ENCODE results near the gene RIPK3.

The RIPK3 gene

DNA sequence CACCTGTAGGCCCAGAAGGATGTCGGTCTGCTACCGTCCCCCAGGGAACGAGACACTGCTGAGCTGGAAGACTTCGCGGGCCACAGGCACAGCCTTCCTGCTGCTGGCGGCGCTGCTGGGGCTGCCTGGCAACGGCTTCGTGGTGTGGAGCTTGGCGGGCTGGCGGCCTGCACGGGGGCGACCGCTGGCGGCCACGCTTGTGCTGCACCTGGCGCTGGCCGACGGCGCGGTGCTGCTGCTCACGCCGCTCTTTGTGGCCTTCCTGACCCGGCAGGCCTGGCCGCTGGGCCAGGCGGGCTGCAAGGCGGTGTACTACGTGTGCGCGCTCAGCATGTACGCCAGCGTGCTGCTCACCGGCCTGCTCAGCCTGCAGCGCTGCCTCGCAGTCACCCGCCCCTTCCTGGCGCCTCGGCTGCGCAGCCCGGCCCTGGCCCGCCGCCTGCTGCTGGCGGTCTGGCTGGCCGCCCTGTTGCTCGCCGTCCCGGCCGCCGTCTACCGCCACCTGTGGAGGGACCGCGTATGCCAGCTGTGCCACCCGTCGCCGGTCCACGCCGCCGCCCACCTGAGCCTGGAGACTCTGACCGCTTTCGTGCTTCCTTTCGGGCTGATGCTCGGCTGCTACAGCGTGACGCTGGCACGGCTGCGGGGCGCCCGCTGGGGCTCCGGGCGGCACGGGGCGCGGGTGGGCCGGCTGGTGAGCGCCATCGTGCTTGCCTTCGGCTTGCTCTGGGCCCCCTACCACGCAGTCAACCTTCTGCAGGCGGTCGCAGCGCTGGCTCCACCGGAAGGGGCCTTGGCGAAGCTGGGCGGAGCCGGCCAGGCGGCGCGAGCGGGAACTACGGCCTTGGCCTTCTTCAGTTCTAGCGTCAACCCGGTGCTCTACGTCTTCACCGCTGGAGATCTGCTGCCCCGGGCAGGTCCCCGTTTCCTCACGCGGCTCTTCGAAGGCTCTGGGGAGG, 28.9 kb downstream of the RIPK3 start, which contains the start of gene LTB4R:
Gene LTB4R, plus strand, starts transcription at position 857 of the 959 bp plus-strand sequence. CDS start 4,150 bp downstream, outside the sequence.
- peaks cover 0 to 5% of the 10 kb centered on the region in 2 experiments for H3K4me1 ChIP-seq (ENCODE audit: control insufficient read depth in 1 of 2, insufficient read depth in 2 of 2, low read length in 2 of 2)
- no peak within 1 kb of the TSS for H3K18ac ChIP-seq (ENCODE audit: low read length)
- H3K9ac ChIP-seq (ENCODE audit: low read length): no peak within 1 kb of the TSS
- H3K4me3 ChIP-seq (ENCODE audit: low read depth, low read length): no peak within 1 kb of the TSS
- no peaks in the 10 kb centered on the region for H3K79me1 ChIP-seq (ENCODE audit: low read length)
- H2BK12ac ChIP-seq (ENCODE audit: low read length): no peak within 1 kb of the TSS
- H4K12ac ChIP-seq (ENCODE audit: low read depth, low read length): no peak within 1 kb of the TSS
- no peaks in the 10 kb centered on the region for H3K27me3 ChIP-seq (ENCODE audit: insufficient read depth, low read length)
- H3K9me3 ChIP-seq (ENCODE audit: insufficient read depth, low read depth, low read length): no peaks in the 10 kb centered on the region
- H3K27ac ChIP-seq (ENCODE audit: low read depth, low read length): no peak within 1 kb of the TSS
- H3K36me3 ChIP-seq (ENCODE audit: control insufficient read depth in 1 of 2, insufficient read depth in 2 of 2, low read length in 2 of 2): peaks cover 28 to 35% of the 10 kb centered on the region in 2 experiments
- H2AK5ac ChIP-seq (ENCODE audit: low read length): no peak within 1 kb of the TSS
- WGBS (ENCODE audit: extremely low coverage, insufficient coverage, insufficient read length): no CpG with 5 or more reads among the region's 99 CpGs
- H2AFZ ChIP-seq (ENCODE audit: insufficient read depth, low read length, poor library complexity): no peak within 1 kb of the TSS
- H3K4ac ChIP-seq (ENCODE audit: low read depth, low read length): no peak within 1 kb of the TSS
- H2BK5ac ChIP-seq (ENCODE audit: low read depth, low read length, poor library complexity): no peak within 1 kb of the TSS
- no peak within 1 kb of the TSS for H4K8ac ChIP-seq (ENCODE audit: low read depth, low read length)
- H3K14ac ChIP-seq (ENCODE audit: low read length): no peak within 1 kb of the TSS
- no peak within 1 kb of the TSS for H4K91ac ChIP-seq (ENCODE audit: low read depth, low read length)
- H3K4me2 ChIP-seq (ENCODE audit: low read length): no peak within 1 kb of the TSS
- peak in 1 of 2 donors; percentile 2 for DNase-seq
- no peaks in the 10 kb centered on the region for H3K79me2 ChIP-seq (ENCODE audit: control insufficient read depth, insufficient read depth, low read length, poor library complexity)
- no peak within 1 kb of the TSS for H2BK120ac ChIP-seq (ENCODE audit: insufficient read depth, low read length, poor library complexity)
- H3K23ac ChIP-seq (ENCODE audit: low read length): no peak within 1 kb of the TSS

GRCh38 chr14:24310265-24310645, 29.5 kb downstream of the RIPK3 start:
- no peaks in the 10 kb centered on the region for H3K79me2 ChIP-seq (ENCODE audit: control insufficient read depth, insufficient read depth, low read length, poor library complexity)
- no CpG with 5 or more reads among the region's 5 CpGs for WGBS (ENCODE audit: extremely low coverage, insufficient coverage, insufficient read length)
- H3K4me2 ChIP-seq (ENCODE audit: low read length): no peak overlapping the region

DNA sequence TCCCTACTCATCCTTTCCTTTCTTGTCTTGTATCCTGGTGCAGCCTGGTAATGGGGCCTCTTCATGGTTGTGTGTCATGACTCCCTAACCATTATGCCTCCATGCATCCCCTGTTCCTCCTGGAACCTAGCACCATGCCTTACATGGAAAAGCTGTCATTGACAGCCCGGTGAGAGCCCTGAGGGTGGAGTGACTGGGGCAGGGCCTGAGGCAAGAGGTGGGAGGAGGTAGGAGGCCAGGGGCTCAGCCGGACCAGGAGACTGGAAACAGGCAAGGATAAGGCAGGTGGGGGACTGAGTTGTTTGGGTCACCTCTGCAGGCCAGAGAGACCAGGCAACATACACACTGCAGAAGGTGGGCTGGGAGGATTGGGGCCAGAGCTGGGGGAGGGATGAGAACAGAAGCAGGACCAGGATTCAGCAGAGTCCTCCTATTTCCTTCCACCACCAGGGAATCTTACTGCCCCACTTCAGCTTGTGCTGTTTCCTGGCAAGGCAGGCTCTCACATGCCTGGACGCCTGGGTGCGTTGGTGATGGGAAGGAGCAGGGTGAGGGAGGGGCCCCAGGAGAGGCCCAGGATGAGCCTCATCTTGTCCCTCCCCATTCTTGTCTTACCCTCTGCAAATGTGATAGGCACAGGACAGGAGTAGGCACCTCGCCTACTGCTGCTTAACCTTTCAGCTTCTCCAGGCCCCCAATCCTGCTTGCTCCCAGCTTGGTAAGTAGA, 30.1 kb downstream of the RIPK3 start, which contains the start of gene LTB4R2:
Gene LTB4R2, plus strand, starts transcription at position 603 of the 727 bp plus-strand sequence. CDS start 525 bp downstream, outside the sequence.
- Histone ChIP-seq H4K8ac (ENCODE audit: low read depth, low read length) (no peak within 1 kb of the TSS), H3K36me3 (ENCODE audit: control insufficient read depth in 1 of 2, insufficient read depth in 2 of 2, low read length in 2 of 2) (peaks cover 39 to 46% of the 10 kb centered on the region in 2 experiments), H3K27ac (ENCODE audit: low read depth, low read length) (no peak within 1 kb of the TSS), H2BK5ac (ENCODE audit: low read depth, low read length, poor library complexity) (no peak within 1 kb of the TSS), H2BK12ac (ENCODE audit: low read length) (no peak within 1 kb of the TSS), H3K14ac (ENCODE audit: low read length) (no peak within 1 kb of the TSS), H3K79me2 (ENCODE audit: control insufficient read depth, insufficient read depth, low read length, poor library complexity) (no peaks in the 10 kb centered on the region), H4K12ac (ENCODE audit: low read depth, low read length) (no peak within 1 kb of the TSS), H3K27me3 (ENCODE audit: insufficient read depth, low read length) (no peaks in the 10 kb centered on the region), H3K4me1 (ENCODE audit: control insufficient read depth in 1 of 2, insufficient read depth in 2 of 2, low read length in 2 of 2) (peaks cover 0 to 5% of the 10 kb centered on the region in 2 experiments), H3K4me3 (ENCODE audit: low read depth, low read length) (no peak within 1 kb of the TSS), H3K4ac (ENCODE audit: low read depth, low read length) (no peak within 1 kb of the TSS), H2AK5ac (ENCODE audit: low read length) (no peak within 1 kb of the TSS), H3K79me1 (ENCODE audit: low read length) (no peaks in the 10 kb centered on the region), H2BK120ac (ENCODE audit: insufficient read depth, low read length, poor library complexity) (no peak within 1 kb of the TSS), H2AFZ (ENCODE audit: insufficient read depth, low read length, poor library complexity) (no peak within 1 kb of the TSS), H3K9me3 (ENCODE audit: insufficient read depth, low read depth, low read length) (no peaks in the 10 kb centered on the region), H3K18ac (ENCODE audit: low read length) (no peak within 1 kb of the TSS), H3K9ac (ENCODE audit: low read length) (no peak within 1 kb of the TSS), H3K4me2 (ENCODE audit: low read length) (no peak within 1 kb of the TSS), H4K91ac (ENCODE audit: low read depth, low read length) (no peak within 1 kb of the TSS), H3K23ac (ENCODE audit: low read length) (no peak within 1 kb of the TSS)
- WGBS (ENCODE audit: extremely low coverage, insufficient coverage, insufficient read length): no CpG with 5 or more reads among the region's 5 CpGs
- DNase-seq: no peak

More at GRCh38 chr14:24310265-24310645, 29.5 kb downstream of the RIPK3 start:
- H3K23ac ChIP-seq (ENCODE audit: low read length): no peak overlapping the region
- H2BK12ac ChIP-seq (ENCODE audit: low read length): no peak overlapping the region
- no peak overlapping the region for H2BK5ac ChIP-seq (ENCODE audit: low read depth, low read length, poor library complexity)
- H3K4me3 ChIP-seq (ENCODE audit: low read depth, low read length): no peak overlapping the region
- no peak for DNase-seq
- H3K4me1 ChIP-seq (ENCODE audit: control insufficient read depth in 1 of 2, insufficient read depth in 2 of 2, low read length in 2 of 2): peaks cover 0 to 5% of the 10 kb centered on the region in 2 experiments
- no peak overlapping the region for H4K12ac ChIP-seq (ENCODE audit: low read depth, low read length)
- H3K36me3 ChIP-seq (ENCODE audit: control insufficient read depth in 1 of 2, insufficient read depth in 2 of 2, low read length in 2 of 2): peaks cover 35 to 42% of the 10 kb centered on the region in 2 experiments
- H3K4ac ChIP-seq (ENCODE audit: low read depth, low read length): no peak overlapping the region
- no peak overlapping the region for H3K14ac ChIP-seq (ENCODE audit: low read length)
- H3K27me3 ChIP-seq (ENCODE audit: insufficient read depth, low read length): no peaks in the 10 kb centered on the region
- no peak overlapping the region for H3K27ac ChIP-seq (ENCODE audit: low read depth, low read length)
- no peak overlapping the region for H2AK5ac ChIP-seq (ENCODE audit: low read length)
- H3K79me1 ChIP-seq (ENCODE audit: low read length): no peaks in the 10 kb centered on the region
- no peaks in the 10 kb centered on the region for H3K9me3 ChIP-seq (ENCODE audit: insufficient read depth, low read depth, low read length)
- H2BK120ac ChIP-seq (ENCODE audit: insufficient read depth, low read length, poor library complexity): no peak overlapping the region
- no peak overlapping the region for H3K9ac ChIP-seq (ENCODE audit: low read length)
- no peak overlapping the region for H4K91ac ChIP-seq (ENCODE audit: low read depth, low read length)
- no peak overlapping the region for H4K8ac ChIP-seq (ENCODE audit: low read depth, low read length)
- H2AFZ ChIP-seq (ENCODE audit: insufficient read depth, low read length, poor library complexity): no peak overlapping the region
- H3K18ac ChIP-seq (ENCODE audit: low read length): no peak overlapping the region

DNA sequence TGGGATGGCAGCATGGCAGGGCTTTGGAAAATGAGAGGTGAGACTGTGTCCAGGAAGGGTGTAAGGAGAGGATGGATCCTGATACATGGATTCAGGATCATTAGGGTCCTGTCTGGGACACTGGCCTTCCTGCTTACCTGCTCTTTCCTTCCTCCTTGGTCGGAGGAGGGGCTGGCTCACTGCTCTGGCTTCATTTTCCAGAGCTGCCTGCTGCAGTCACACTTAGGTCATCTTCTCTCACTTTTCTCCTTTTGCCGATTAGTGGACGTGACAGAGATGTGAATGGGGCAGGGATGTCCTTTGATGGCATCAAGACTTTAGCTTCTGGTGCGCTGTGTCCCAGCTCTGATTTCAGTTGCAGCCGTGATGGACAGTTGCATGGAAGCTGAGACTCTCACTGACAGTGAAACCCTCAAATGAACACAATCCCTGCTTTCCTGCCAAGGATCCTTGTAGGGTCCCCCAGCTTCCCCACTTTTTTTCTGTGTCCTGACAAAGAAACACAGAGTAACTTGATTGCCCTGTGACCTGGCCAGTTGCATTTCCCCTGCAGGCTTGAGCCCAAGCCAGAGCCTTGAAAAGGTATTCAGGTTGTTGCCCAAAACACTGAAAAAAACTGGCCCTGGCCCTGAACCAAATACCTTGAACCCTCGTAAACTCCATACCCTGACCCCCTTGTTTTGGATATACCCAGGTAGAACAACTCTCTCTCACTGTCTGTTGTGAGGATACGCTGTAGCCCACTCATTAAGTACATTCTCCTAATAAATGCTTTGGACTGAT, 31.3 kb downstream of the RIPK3 start:
- DNase-seq: no peak
- H2AFZ ChIP-seq (ENCODE audit: insufficient read depth, low read length, poor library complexity): no peak overlapping the region
- H2BK12ac ChIP-seq (ENCODE audit: low read length): no peak overlapping the region
- no peak overlapping the region for H3K4ac ChIP-seq (ENCODE audit: low read depth, low read length)
- no peak overlapping the region for H3K23ac ChIP-seq (ENCODE audit: low read length)
- H2BK5ac ChIP-seq (ENCODE audit: low read depth, low read length, poor library complexity): no peak overlapping the region
- no peak overlapping the region for H3K14ac ChIP-seq (ENCODE audit: low read length)
- no peak overlapping the region for H4K91ac ChIP-seq (ENCODE audit: low read depth, low read length)
- no CpG with 5 or more reads among the region's 7 CpGs for WGBS (ENCODE audit: extremely low coverage, insufficient coverage, insufficient read length)
- no peaks in the 10 kb centered on the region for H3K9me3 ChIP-seq (ENCODE audit: insufficient read depth, low read depth, low read length)
- H2AK5ac ChIP-seq (ENCODE audit: low read length): no peak overlapping the region
- no peak overlapping the region for H3K27ac ChIP-seq (ENCODE audit: low read depth, low read length)
- no peaks in the 10 kb centered on the region for H3K27me3 ChIP-seq (ENCODE audit: insufficient read depth, low read length)
- H2BK120ac ChIP-seq (ENCODE audit: insufficient read depth, low read length, poor library complexity): no peak overlapping the region
- H3K4me2 ChIP-seq (ENCODE audit: low read length): no peak overlapping the region
- no peak overlapping the region for H3K4me3 ChIP-seq (ENCODE audit: low read depth, low read length)
- no peak overlapping the region for H4K12ac ChIP-seq (ENCODE audit: low read depth, low read length)
- no peaks in the 10 kb centered on the region for H3K79me2 ChIP-seq (ENCODE audit: control insufficient read depth, insufficient read depth, low read length, poor library complexity)
- H3K4me1 ChIP-seq (ENCODE audit: control insufficient read depth in 1 of 2, insufficient read depth in 2 of 2, low read length in 2 of 2): peaks cover 0 to 5% of the 10 kb centered on the region in 2 experiments
- peaks cover 50 to 57% of the 10 kb centered on the region in 2 experiments for H3K36me3 ChIP-seq (ENCODE audit: control insufficient read depth in 1 of 2, insufficient read depth in 2 of 2, low read length in 2 of 2)
- H3K79me1 ChIP-seq (ENCODE audit: low read length): no peaks in the 10 kb centered on the region
- H3K18ac ChIP-seq (ENCODE audit: low read length): no peak overlapping the region
- H3K9ac ChIP-seq (ENCODE audit: low read length): no peak overlapping the region
- no peak overlapping the region for H4K8ac ChIP-seq (ENCODE audit: low read depth, low read length)
